ENCODE data around the gene GTPBP4.

GTPBP4 gene

DNA sequence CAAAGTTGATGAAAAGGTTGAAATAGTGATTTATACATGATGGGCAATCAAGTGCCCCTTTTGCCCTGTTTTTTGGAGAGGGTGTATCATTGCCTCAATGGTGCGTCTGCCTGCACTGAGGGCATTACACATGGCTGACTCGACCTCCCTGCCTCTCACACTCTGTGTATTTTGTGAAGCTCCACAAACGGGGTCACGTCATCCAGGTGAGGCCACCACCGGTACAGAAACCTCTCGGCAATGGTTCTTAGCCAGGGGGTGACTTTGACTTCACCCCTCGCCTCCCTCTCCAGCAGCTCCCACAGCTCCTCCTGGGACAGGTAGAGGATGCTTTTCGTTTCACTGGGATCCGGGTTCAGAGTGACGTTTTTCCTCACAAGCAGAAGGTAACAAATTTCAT lies 31.1 kb downstream of the GTPBP4 start:
- no peaks in the 10 kb centered on the region for H3K4me1 ChIP-seq (ENCODE audit: insufficient read depth, low read length)
- no peaks in the 10 kb centered on the region for H3K9me3 ChIP-seq (ENCODE audit: low read length)
- no peaks in the 10 kb centered on the region for H3K27me3 ChIP-seq (ENCODE audit: control insufficient read depth in 1 of 2, insufficient read depth in 2 of 2, low read length in 2 of 2)
- no peak overlapping the region for H3K27ac ChIP-seq (ENCODE audit: low read depth, low read length)
- H3K9ac ChIP-seq (ENCODE audit: low read length) = no peak overlapping the region
- H3K4me3 ChIP-seq (ENCODE audit: low read depth in 1 of 2, low read length in 2 of 2) = no peak overlapping the region
- H3K36me3 ChIP-seq (ENCODE audit: insufficient read depth, low read length) = peaks cover 52% of the 10 kb centered on the region

DNA sequence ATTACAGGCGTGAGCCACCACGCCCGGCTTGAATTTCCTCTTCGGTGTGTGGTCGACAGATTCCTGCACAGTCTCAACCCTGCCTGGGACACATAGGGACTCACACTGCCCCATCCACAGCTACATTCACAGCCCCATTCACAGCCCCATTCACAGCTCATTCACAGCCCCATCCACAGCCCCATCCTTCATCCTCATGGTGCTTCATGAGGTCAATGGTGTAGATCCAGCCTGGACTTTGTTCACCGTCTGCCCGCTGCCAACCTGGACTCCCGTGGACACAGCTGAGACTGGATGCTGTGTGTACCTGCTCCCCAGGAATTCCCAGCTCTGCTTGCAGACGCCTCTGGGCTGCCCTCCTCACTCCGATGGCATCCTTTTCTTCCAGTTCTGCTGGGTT lies 32.2 kb downstream of the GTPBP4 start:
- no peaks in the 10 kb centered on the region for H3K27me3 ChIP-seq (ENCODE audit: control insufficient read depth in 1 of 2, insufficient read depth in 2 of 2, low read length in 2 of 2)
- H3K4me3 ChIP-seq (ENCODE audit: low read depth in 1 of 2, low read length in 2 of 2) = no peak overlapping the region
- no peak overlapping the region for H3K27ac ChIP-seq (ENCODE audit: low read depth, low read length)
- H3K9ac ChIP-seq (ENCODE audit: low read length) = no peak overlapping the region
- H3K36me3 ChIP-seq (ENCODE audit: insufficient read depth, low read length) = peaks cover 44% of the 10 kb centered on the region
- H3K9me3 ChIP-seq (ENCODE audit: low read length) = no peaks in the 10 kb centered on the region
- H3K4me1 ChIP-seq (ENCODE audit: insufficient read depth, low read length) = no peaks in the 10 kb centered on the region

DNA sequence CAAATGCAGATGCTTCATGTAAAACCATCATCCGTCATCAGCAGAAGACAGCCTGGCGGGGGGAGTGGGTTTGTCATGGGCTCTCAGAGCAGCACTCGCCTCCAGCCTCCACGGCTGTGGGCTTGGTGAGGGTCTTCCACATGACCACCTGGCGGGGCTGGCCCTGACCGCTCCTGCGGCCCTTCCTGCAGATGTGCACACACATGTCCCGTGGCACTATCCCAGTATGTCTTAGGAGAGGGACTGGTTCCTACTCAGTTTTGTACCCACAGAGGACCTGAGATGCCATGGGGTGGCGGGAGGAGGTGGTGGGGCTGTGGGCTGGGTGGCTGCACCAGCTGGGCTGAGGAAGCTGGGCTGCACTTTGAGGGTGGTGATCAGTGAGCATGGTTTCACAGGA lies 32.7 kb downstream of the GTPBP4 start:
- H3K9ac ChIP-seq (ENCODE audit: low read length) = no peak overlapping the region
- peaks cover 39% of the 10 kb centered on the region for H3K36me3 ChIP-seq (ENCODE audit: insufficient read depth, low read length)
- H3K4me1 ChIP-seq (ENCODE audit: insufficient read depth, low read length) = no peaks in the 10 kb centered on the region
- H3K27me3 ChIP-seq (ENCODE audit: control insufficient read depth in 1 of 2, insufficient read depth in 2 of 2, low read length in 2 of 2) = no peaks in the 10 kb centered on the region
- H3K4me3 ChIP-seq (ENCODE audit: low read depth in 1 of 2, low read length in 2 of 2) = no peak overlapping the region
- no peaks in the 10 kb centered on the region for H3K9me3 ChIP-seq (ENCODE audit: low read length)
- H3K27ac ChIP-seq (ENCODE audit: low read depth, low read length) = no peak overlapping the region

DNA sequence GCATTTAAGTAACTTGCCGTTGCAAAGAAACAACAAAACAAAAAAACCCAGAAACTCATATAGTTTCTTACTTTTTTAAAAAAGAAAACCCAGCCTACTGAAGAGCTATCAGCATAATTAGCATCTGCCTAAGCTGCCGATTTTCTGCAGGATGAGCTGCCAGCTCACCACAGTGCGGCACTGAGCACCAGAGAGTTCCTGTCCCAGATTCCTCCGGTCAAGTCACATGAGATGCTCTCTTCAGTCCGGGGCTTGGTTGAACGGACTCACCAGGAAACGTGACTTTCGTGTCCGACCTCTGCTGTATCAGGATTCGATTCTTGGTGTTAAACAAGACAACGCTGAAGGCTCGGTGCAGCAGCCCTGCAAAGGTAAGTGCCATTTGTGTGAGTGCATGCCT lies 34.2 kb downstream of the GTPBP4 start:
- no peaks in the 10 kb centered on the region for H3K9me3 ChIP-seq (ENCODE audit: low read length)
- peaks cover 24% of the 10 kb centered on the region for H3K36me3 ChIP-seq (ENCODE audit: insufficient read depth, low read length)
- H3K27me3 ChIP-seq (ENCODE audit: control insufficient read depth in 1 of 2, insufficient read depth in 2 of 2, low read length in 2 of 2) = no peaks in the 10 kb centered on the region
- no peak overlapping the region for H3K27ac ChIP-seq (ENCODE audit: low read depth, low read length)
- H3K4me1 ChIP-seq (ENCODE audit: insufficient read depth, low read length) = no peaks in the 10 kb centered on the region
- no peak overlapping the region for H3K9ac ChIP-seq (ENCODE audit: low read length)
- no peak overlapping the region for H3K4me3 ChIP-seq (ENCODE audit: low read depth in 1 of 2, low read length in 2 of 2)

DNA sequence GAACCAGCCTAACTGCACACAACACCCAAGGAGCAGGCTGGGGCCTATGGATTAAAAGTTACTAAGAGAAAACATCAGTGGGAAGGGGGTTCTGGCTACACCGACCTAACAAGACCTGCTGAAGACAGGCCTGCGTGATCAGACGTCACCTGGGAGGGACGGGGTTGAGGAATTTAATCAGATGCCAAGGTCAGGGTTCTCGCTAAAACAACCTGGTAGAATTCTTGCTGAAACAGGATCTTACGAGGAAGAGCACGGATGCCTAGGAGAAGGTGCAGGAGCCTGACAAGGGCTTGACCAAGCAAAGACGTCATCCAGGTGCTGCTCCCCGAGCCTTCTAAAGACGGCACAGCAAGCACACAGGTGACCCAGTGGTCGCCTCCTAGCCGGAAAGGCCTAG lies 35.9 kb downstream of the GTPBP4 start:
- no peaks in the 10 kb centered on the region for H3K27me3 ChIP-seq (ENCODE audit: control insufficient read depth in 1 of 2, insufficient read depth in 2 of 2, low read length in 2 of 2)
- H3K36me3 ChIP-seq (ENCODE audit: insufficient read depth, low read length) = peaks cover 13% of the 10 kb centered on the region
- no peak overlapping the region for H3K4me3 ChIP-seq (ENCODE audit: low read depth in 1 of 2, low read length in 2 of 2)
- H3K9ac ChIP-seq (ENCODE audit: low read length) = no peak overlapping the region
- H3K9me3 ChIP-seq (ENCODE audit: low read length) = no peaks in the 10 kb centered on the region
- H3K27ac ChIP-seq (ENCODE audit: low read depth, low read length) = no peak overlapping the region
- H3K4me1 ChIP-seq (ENCODE audit: insufficient read depth, low read length) = no peaks in the 10 kb centered on the region

DNA sequence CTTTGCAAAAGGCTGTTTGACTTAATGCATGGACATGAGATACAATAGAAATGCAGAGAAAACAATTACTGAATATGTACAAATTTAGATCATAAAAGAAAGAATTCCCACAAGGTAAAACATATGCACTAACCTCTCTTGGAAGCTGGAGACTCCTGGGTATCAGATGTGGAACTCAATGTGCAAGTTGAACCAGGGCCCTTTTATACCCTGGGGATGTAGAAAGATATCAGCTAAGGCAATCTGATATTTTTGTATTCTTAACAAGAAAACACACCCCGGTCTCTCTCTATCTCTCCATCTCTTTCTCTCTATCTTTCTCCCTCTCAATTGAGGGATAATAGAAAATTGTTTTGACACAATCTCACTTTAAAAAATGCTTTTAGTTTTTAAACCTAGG lies 37.4 kb downstream of the GTPBP4 start, which contains the start of gene IDI2:
Gene IDI2 (minus strand): TSS at position 177 of the 400 bp plus-strand sequence. CDS start 1,136 bp downstream, outside the sequence.
- Histone ChIP-seq H3K9ac (ENCODE audit: low read length) (no peak within 1 kb of the TSS), H3K4me3 (ENCODE audit: low read depth in 1 of 2, low read length in 2 of 2) (no peak within 1 kb of the TSS), H3K36me3 (ENCODE audit: insufficient read depth, low read length) (peaks cover under 1% of the 10 kb centered on the region)

DNA sequence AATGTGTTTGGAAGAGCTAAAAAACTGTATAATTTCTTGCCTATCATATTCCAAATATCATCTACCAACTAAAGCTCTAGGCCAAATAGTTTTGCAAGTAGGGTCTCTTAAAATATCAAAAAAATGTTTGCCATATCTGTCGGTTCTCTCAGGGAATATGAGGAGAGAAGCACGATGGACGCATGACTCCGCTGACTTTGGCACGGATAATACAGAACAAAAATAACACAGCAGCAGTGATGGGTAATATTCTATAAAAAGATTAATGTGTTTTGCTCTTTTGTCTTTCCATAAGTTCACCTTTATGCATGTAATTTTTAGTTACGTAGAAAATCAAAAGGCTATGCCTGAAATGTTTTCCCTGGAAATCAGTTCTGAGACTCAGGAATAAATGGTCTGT lies 38.3 kb downstream of the GTPBP4 start:
- Histone ChIP-seq H3K27me3 (ENCODE audit: control insufficient read depth in 1 of 2, insufficient read depth in 2 of 2, low read length in 2 of 2) (no peaks in the 10 kb centered on the region), H3K4me3 (ENCODE audit: low read depth in 1 of 2, low read length in 2 of 2) (no peak overlapping the region), H3K9ac (ENCODE audit: low read length) (no peak overlapping the region), H3K4me1 (ENCODE audit: insufficient read depth, low read length) (no peaks in the 10 kb centered on the region), H3K9me3 (ENCODE audit: low read length) (no peaks in the 10 kb centered on the region), H3K27ac (ENCODE audit: low read depth, low read length) (no peak overlapping the region), H3K36me3 (ENCODE audit: insufficient read depth, low read length) (no peaks in the 10 kb centered on the region)

More for the DNA sequence above, 37.4 kb downstream of the GTPBP4 start, which contains the start of gene IDI2:
- no peaks in the 10 kb centered on the region for H3K9me3 ChIP-seq (ENCODE audit: low read length)
- H3K27ac ChIP-seq (ENCODE audit: low read depth, low read length) = no peak within 1 kb of the TSS
- H3K27me3 ChIP-seq (ENCODE audit: control insufficient read depth in 1 of 2, insufficient read depth in 2 of 2, low read length in 2 of 2) = no peaks in the 10 kb centered on the region
- no peaks in the 10 kb centered on the region for H3K4me1 ChIP-seq (ENCODE audit: insufficient read depth, low read length)

DNA sequence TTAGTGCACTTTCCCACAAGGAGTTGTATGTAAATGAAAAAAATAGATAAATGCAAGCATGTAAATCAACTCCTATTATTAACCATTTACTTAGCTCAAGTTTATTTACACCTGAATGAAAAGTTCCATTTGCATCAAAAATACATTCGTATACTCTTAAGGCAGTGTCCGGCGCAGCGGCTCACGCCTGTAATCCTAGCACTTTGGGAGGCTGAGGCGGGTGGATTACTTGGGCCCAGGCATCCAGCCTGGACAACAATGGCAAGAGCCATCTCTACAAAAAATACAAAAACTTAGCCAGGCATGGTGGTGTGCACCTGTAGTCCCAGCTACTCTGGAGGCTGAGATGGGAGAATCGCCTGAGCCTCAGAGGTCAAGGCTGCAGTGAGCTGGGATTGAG lies 41.6 kb downstream of the GTPBP4 start:
- H3K27ac ChIP-seq (ENCODE audit: low read depth, low read length) = no peak overlapping the region
- H3K9me3 ChIP-seq (ENCODE audit: low read length) = no peaks in the 10 kb centered on the region
- H3K4me3 ChIP-seq (ENCODE audit: low read depth in 1 of 2, low read length in 2 of 2) = no peak overlapping the region
- H3K4me1 ChIP-seq (ENCODE audit: insufficient read depth, low read length) = no peaks in the 10 kb centered on the region
- H3K36me3 ChIP-seq (ENCODE audit: insufficient read depth, low read length) = no peaks in the 10 kb centered on the region
- H3K27me3 ChIP-seq (ENCODE audit: control insufficient read depth in 1 of 2, insufficient read depth in 2 of 2, low read length in 2 of 2) = no peaks in the 10 kb centered on the region
- no peak overlapping the region for H3K9ac ChIP-seq (ENCODE audit: low read length)

DNA sequence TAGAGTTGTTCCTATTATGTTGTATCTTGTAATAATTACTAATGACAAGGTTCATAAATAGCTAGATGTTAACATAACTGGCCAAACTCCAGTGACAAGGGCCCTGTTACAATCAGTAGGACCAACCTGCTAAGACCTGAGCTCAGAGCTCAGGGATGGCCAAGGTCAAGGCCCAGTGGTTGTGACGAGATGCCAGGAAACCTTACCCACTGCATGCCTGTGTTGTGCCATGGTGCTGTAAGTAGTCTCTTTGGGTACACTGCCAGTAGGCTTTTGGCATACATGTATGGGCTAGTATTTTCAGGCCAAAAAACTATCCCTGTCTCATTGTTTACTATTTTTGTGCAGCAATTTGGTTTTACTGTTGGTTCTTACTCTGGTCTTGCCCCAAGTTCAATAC lies 45.4 kb downstream of the GTPBP4 start:
- H3K4me3 ChIP-seq (ENCODE audit: low read depth in 1 of 2, low read length in 2 of 2) = no peak overlapping the region
- no peaks in the 10 kb centered on the region for H3K4me1 ChIP-seq (ENCODE audit: insufficient read depth, low read length)
- no peak overlapping the region for H3K9ac ChIP-seq (ENCODE audit: low read length)
- no peaks in the 10 kb centered on the region for H3K36me3 ChIP-seq (ENCODE audit: insufficient read depth, low read length)
- H3K27me3 ChIP-seq (ENCODE audit: control insufficient read depth in 1 of 2, insufficient read depth in 2 of 2, low read length in 2 of 2) = no peaks in the 10 kb centered on the region
- no peaks in the 10 kb centered on the region for H3K9me3 ChIP-seq (ENCODE audit: low read length)
- H3K27ac ChIP-seq (ENCODE audit: low read depth, low read length) = no peak overlapping the region

DNA sequence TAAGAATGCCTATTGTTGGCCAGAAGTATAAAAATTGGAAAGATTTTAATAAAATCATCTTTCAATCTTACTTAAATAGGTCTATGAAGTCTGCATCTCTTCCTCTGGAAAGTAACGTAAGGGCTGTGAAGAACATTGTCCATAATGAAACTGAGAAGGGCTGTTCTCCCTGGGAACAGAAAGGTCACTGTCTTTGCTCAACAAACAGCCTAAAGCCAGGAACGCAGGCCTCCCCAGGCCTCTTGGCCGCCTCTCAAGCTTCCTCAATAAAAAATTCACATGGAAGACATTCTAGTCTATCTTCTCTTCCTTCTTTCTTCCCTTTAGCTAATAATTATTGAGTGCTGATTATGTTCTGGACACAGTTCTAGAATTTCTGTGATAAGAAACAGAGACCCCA lies 46.5 kb downstream of the GTPBP4 start:
- Histone ChIP-seq H3K9me3 (ENCODE audit: low read length) (no peaks in the 10 kb centered on the region), H3K9ac (ENCODE audit: low read length) (no peak overlapping the region), H3K36me3 (ENCODE audit: insufficient read depth, low read length) (no peaks in the 10 kb centered on the region), H3K27me3 (ENCODE audit: control insufficient read depth in 1 of 2, insufficient read depth in 2 of 2, low read length in 2 of 2) (no peaks in the 10 kb centered on the region), H3K27ac (ENCODE audit: low read depth, low read length) (no peak overlapping the region), H3K4me3 (ENCODE audit: low read depth in 1 of 2, low read length in 2 of 2) (no peak overlapping the region), H3K4me1 (ENCODE audit: insufficient read depth, low read length) (no peaks in the 10 kb centered on the region)

DNA sequence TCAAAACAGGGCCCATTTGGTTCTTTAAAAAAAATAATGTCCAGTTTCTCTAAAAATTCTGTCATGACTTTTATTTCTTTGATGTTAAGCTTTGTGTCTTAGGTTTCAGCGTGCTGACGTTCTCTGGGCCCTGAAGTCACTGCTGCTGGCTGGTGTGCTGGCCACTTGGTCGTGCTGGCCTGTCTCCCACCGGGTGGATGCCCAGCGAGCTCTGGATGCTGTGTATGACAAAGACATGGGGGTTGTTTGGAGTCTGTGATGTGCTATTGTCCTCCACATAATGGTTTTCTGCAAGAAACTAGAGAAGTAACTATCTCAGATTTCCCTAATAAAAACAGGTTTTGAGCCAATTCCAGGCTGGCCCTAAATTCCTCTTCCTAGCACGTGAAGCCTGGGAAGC lies 47.0 kb downstream of the GTPBP4 start:
- Histone ChIP-seq H3K9ac (ENCODE audit: low read length) (no peak overlapping the region), H3K4me1 (ENCODE audit: insufficient read depth, low read length) (no peaks in the 10 kb centered on the region), H3K27ac (ENCODE audit: low read depth, low read length) (no peak overlapping the region), H3K36me3 (ENCODE audit: insufficient read depth, low read length) (peaks cover 3% of the 10 kb centered on the region), H3K4me3 (ENCODE audit: low read depth in 1 of 2, low read length in 2 of 2) (no peak overlapping the region), H3K9me3 (ENCODE audit: low read length) (no peaks in the 10 kb centered on the region), H3K27me3 (ENCODE audit: control insufficient read depth in 1 of 2, insufficient read depth in 2 of 2, low read length in 2 of 2) (no peaks in the 10 kb centered on the region)

DNA sequence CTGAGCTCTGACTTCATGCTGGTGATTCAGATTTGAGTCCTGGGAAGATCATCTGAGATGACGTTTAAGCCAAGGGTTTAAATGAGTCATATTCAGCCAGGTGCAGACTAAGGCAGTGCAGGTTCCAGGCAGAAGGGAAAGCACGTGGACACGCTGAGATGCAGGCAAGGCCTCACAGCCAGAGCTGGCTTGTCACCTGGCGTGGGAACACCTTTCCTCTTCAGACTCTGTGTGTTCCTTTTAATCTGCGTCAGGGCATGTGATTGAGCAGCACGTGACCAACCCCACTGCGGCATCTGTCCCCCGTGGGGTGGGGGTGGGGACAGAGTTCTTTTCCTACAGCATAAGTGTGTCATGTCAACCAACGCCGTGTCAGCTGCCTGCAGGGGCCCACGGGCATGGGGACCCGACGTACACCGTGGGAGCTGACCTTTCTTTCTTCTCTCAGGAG lies 48.1 kb downstream of the GTPBP4 start:
- H3K9ac ChIP-seq (ENCODE audit: low read length) = no peak overlapping the region
- no peaks in the 10 kb centered on the region for H3K27me3 ChIP-seq (ENCODE audit: control insufficient read depth in 1 of 2, insufficient read depth in 2 of 2, low read length in 2 of 2)
- no peak overlapping the region for H3K4me3 ChIP-seq (ENCODE audit: low read depth in 1 of 2, low read length in 2 of 2)
- H3K27ac ChIP-seq (ENCODE audit: low read depth, low read length) = no peak overlapping the region
- no peaks in the 10 kb centered on the region for H3K9me3 ChIP-seq (ENCODE audit: low read length)
- H3K36me3 ChIP-seq (ENCODE audit: insufficient read depth, low read length) = peaks cover 13% of the 10 kb centered on the region
- no peaks in the 10 kb centered on the region for H3K4me1 ChIP-seq (ENCODE audit: insufficient read depth, low read length)
